GM21825 (cell line): Measurements from ENCODE around the gene CDK11A.

ENCODE experiments used
- ATAC-seq: cut with Tn5 transposase; IDR thresholded peaks from one replicate; pipeline ENCODE4 v1.9.1; 2021; ENCODE audit warnings: mild to moderate bottlenecking, moderate library complexity; ENCODE audit not compliant: unreplicated experiment

Gene CDK11A

GRCh38 chr1:1724035-1724864, at the start of gene CDK11A:
Gene CDK11A (minus strand): TSS chr1:1724357. CDS start chr1:1722818, 1,539 bp downstream.
- ATAC-seq: peak; percentile 90

- ATAC-seq: no peak
Observed at GRCh38 chr1:1773874-1774273, 49.7 kb upstream of the CDK11A start.

GRCh38 chr1:1771096-1771495, 46.9 kb upstream of the CDK11A start:
- no peak for ATAC-seq

GRCh38 chr1:1770102-1770501, 45.9 kb upstream of the CDK11A start:
- ATAC-seq: no peak

- no peak for ATAC-seq
Observed at GRCh38 chr1:1768249-1768992, 44.3 kb upstream of the CDK11A start.

- no peak for ATAC-seq
Observed at GRCh38 chr1:1764876-1765470, 40.8 kb upstream of the CDK11A start.

- no peak for ATAC-seq
Observed at GRCh38 chr1:1763657-1764621, 39.8 kb upstream of the CDK11A start.

- no peak for ATAC-seq
Observed at GRCh38 chr1:1761504-1762376, 37.6 kb upstream of the CDK11A start.

GRCh38 chr1:1760715-1761114, 36.6 kb upstream of the CDK11A start:
- no peak for ATAC-seq

- ATAC-seq: no peak
Observed at GRCh38 chr1:1760345-1760650, 36.1 kb upstream of the CDK11A start.

- no peak for ATAC-seq
Observed at GRCh38 chr1:1759456-1760344, 35.5 kb upstream of the CDK11A start.

- no peak for ATAC-seq
Observed at GRCh38 chr1:1758692-1759455, 34.7 kb upstream of the CDK11A start.

GRCh38 chr1:1758059-1758621, 34.0 kb upstream of the CDK11A start:
- ATAC-seq: no peak

GRCh38 chr1:1757422-1758058, 33.4 kb upstream of the CDK11A start:
- ATAC-seq: no peak

GRCh38 chr1:1756661-1757421, 32.7 kb upstream of the CDK11A start:
- no peak for ATAC-seq

- ATAC-seq: no peak
Observed at GRCh38 chr1:1755852-1756251, 31.7 kb upstream of the CDK11A start.

GRCh38 chr1:1755426-1755825, 31.3 kb upstream of the CDK11A start:
- no peak for ATAC-seq
